Chondrocyte (in vitro differentiated cells): ENCODE measurements around the gene PRKCH. TPM values are rescaled to one million over a fixed set of nuclear protein-coding genes. Genes with fewer than 3 reads are reported as not detected.

Source experiments
- DNase-seq: peaks from one replicate; pipeline ENCODE4 v3.0.0; 2021; ENCODE audit warnings: mixed read lengths, low spot score
- H3K27ac Mint-ChIP-seq: one replicate; pipeline ENCODE4 v1.8.0; 2021; ENCODE audit warnings: mild to moderate bottlenecking, moderate library complexity, mixed read lengths; ENCODE audit not compliant: unreplicated experiment
- H3K27me3 Mint-ChIP-seq: 2 replicates; pipeline ENCODE4 v1.8.0; 2021; ENCODE audit warnings: low read depth, mixed read lengths
- H3K36me3 Mint-ChIP-seq: 2 replicates; pipeline ENCODE4 v1.8.0; 2021; ENCODE audit warnings: low read depth, mixed read lengths
- H3K4me1 Mint-ChIP-seq: 2 replicates; pipeline ENCODE4 v1.8.0; 2021; ENCODE audit warnings: low read depth, mild to moderate bottlenecking, mixed read lengths
- H3K4me3 Mint-ChIP-seq: one replicate; pipeline ENCODE4 v1.8.0; 2021; ENCODE audit warnings: mild to moderate bottlenecking, moderate library complexity, mixed read lengths; ENCODE audit not compliant: unreplicated experiment
- H3K9me3 Mint-ChIP-seq: 2 replicates; pipeline ENCODE4 v1.8.0; 2021; ENCODE audit warnings: low read depth, mixed read lengths
- total RNA-seq: library from RNA; stranded (reverse); gene quantifications from 3 replicates; pipeline ENCODE4 v1.2.1, GENCODE V29; 2021
- TF ChIP-seq, protein P1 (sequence below): fragments of 200-600 bp; sonication (generic); IDR thresholded peaks from 2 replicates; pipeline ENCODE4 v1.5.0; 2021; ENCODE audit warnings: antibody characterized with exemption, mild to moderate bottlenecking, moderate library complexity

PRKCH gene
- total RNA-seq, 1 donor from 2014 or later, result 9.7 TPM

GRCh38 chr14:61417883-61418455 is 96.6 kb downstream of the PRKCH start:
- H3K4me3 Mint-ChIP-seq, result no peak overlapping the region
- H3K4me1 Mint-ChIP-seq, result peaks cover 33% of the 10 kb centered on the region
- H3K9me3 Mint-ChIP-seq, result no peaks in the 10 kb centered on the region
- no peaks in the 10 kb centered on the region for H3K36me3 Mint-ChIP-seq
- TF ChIP-seq, protein P1, sequence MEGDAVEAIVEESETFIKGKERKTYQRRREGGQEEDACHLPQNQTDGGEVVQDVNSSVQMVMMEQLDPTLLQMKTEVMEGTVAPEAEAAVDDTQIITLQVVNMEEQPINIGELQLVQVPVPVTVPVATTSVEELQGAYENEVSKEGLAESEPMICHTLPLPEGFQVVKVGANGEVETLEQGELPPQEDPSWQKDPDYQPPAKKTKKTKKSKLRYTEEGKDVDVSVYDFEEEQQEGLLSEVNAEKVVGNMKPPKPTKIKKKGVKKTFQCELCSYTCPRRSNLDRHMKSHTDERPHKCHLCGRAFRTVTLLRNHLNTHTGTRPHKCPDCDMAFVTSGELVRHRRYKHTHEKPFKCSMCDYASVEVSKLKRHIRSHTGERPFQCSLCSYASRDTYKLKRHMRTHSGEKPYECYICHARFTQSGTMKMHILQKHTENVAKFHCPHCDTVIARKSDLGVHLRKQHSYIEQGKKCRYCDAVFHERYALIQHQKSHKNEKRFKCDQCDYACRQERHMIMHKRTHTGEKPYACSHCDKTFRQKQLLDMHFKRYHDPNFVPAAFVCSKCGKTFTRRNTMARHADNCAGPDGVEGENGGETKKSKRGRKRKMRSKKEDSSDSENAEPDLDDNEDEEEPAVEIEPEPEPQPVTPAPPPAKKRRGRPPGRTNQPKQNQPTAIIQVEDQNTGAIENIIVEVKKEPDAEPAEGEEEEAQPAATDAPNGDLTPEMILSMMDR, result no peak
- H3K27me3 Mint-ChIP-seq, result no peaks in the 10 kb centered on the region
- no peak overlapping the region for H3K27ac Mint-ChIP-seq
- DNase-seq, result no peak

GRCh38 chr14:61418746-61419145 is 97.4 kb downstream of the PRKCH start:
- Mint-ChIP-seq H3K27ac (no peak overlapping the region), H3K27me3 (no peaks in the 10 kb centered on the region), H3K4me3 (no peak overlapping the region), H3K9me3 (no peaks in the 10 kb centered on the region), H3K4me1 (peaks cover 33% of the 10 kb centered on the region), H3K36me3 (no peaks in the 10 kb centered on the region)
- DNase-seq, result no peak
- TF ChIP-seq, protein P1, result no peak

DNA sequence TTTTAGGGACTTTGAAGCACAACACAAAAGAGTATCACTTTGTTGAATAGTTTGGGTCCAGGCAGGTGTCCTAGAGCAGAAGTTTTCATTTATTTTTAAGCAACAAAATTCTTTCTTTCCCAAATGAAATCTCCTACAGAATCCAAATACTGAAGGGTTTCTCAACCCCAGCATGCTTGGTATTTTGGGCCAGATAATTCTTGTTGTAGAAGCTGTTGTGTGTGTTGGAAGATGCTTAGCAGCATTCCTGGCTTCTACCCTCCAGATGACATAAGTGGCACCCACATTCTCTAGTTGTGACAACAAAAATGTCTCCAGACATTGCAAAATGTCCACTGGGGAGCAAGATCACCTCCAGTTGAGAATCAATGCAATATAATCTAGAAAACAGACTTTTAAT is 97.8 kb downstream of the PRKCH start:
- no peaks in the 10 kb centered on the region for H3K27me3 Mint-ChIP-seq
- H3K27ac Mint-ChIP-seq, result no peak overlapping the region
- H3K4me1 Mint-ChIP-seq, result peaks cover 33% of the 10 kb centered on the region
- TF ChIP-seq, protein P1, result no peak
- no peak overlapping the region for H3K4me3 Mint-ChIP-seq
- H3K9me3 Mint-ChIP-seq, result no peaks in the 10 kb centered on the region
- no peak for DNase-seq
- no peaks in the 10 kb centered on the region for H3K36me3 Mint-ChIP-seq

DNA sequence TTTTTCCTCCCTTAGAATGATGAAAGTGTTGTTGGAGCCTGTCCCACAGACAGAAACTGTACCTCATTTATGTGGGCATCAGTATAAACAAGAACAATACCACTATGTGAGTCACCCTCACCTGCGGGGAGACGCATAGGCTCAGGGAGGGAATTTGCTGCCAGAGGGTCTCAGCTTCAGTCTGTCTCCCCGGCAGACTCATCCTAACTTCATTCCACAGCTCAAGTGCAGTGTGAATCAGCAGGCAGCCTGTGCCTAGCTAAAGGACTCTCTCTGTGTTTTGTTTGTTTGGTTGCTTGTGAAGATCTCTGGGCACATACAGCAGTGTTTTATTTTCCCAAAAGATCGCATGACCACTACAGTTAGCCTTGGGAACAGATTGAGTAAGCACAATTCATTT is 98.9 kb downstream of the PRKCH start:
- TF ChIP-seq, protein P1, result no peak
- Mint-ChIP-seq H3K4me1 (peaks cover 33% of the 10 kb centered on the region), H3K4me3 (no peak overlapping the region), H3K36me3 (no peaks in the 10 kb centered on the region), H3K27ac (no peak overlapping the region), H3K9me3 (peaks cover 2% of the 10 kb centered on the region), H3K27me3 (no peaks in the 10 kb centered on the region)
- no peak for DNase-seq

DNA sequence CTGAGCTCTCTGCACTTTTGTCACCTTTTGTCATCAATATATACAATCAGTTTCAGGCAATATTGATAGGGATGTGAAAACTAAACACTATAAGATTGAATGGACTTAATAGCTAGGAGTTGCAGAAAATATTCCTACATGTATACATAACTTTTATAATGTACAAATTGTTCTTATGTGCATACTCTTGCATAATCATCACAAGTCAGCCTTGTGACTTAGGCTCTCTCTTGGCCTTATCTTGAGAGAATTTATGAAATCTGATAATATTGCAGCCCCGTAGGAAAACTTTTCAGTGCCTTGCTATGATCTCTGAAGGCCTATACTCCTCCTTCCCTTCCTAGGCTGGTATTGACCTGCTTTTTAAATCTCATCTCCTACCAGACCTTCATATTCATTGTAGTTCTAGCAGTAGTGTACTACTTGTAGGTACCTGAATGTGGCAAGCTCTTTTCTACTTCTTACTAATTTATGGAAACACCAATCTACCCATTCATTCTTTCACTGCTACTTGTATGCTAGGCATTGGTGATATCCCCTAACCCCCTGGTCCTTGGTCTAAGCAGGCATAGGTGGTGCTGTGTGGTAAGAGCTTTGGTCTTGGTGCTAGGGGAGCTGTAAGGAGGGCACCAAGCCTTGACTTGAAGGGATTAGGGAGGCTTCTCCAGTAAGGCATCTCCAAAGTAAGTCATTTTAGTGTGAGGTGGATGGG is 100.0 kb downstream of the PRKCH start:
- no peak overlapping the region for H3K27ac Mint-ChIP-seq
- peaks cover 37% of the 10 kb centered on the region for H3K4me1 Mint-ChIP-seq
- no peak for DNase-seq
- no peaks in the 10 kb centered on the region for H3K36me3 Mint-ChIP-seq
- TF ChIP-seq, protein P1, result no peak
- H3K4me3 Mint-ChIP-seq, result no peak overlapping the region
- peaks cover 2% of the 10 kb centered on the region for H3K9me3 Mint-ChIP-seq
- H3K27me3 Mint-ChIP-seq, result no peaks in the 10 kb centered on the region
